HCT116 (cell line): ENCODE results near the gene RANBP10. TPM values are rescaled to one million over a fixed set of nuclear protein-coding genes. Genes with fewer than 3 reads are reported as not detected.

Experiments
- ATAC-seq: fragments of 200-7000 bp; cut with Tn5 transposase; 2 replicates; pipeline ENCODE4 v1.9.1; 2020; ENCODE audit warnings: mild to moderate bottlenecking, moderate library complexity
- BruUV-seq: library from RNA; stranded (reverse); fragments of 400-500 nt; replicated peaks from 2 replicates; lab custom pipeline; 2021; lab: Mats Ljungman, UMichigan
- CTCF ChIA-PET: fragments of 300-600 bp; sonication (Branson Sonifier 250); formaldehyde crosslinking; loops from one replicate; lab custom pipeline; 2021; ENCODE audit warnings: antibody characterized with exemption; lab: Charles Lee
- POLR2A ChIA-PET: fragments of 300-600, 350-600 bp; sonication (Branson Sonifier 250); formaldehyde crosslinking; loops from one replicate; lab custom pipeline; 2021; ENCODE audit warnings: antibody characterized with exemption; lab: Charles Lee
- RAD21 ChIA-PET, 2 experiments: fragments of 300-600 bp; sonication (Branson Sonifier 250); formaldehyde crosslinking; loops; one replicate each; lab custom pipeline; 2023; ENCODE audit warnings: low total read pairs in 2 of 2; ENCODE audit not compliant: uncharacterized antibody in 2 of 2, unreplicated experiment in 2 of 2, low non-redundant PET in 1 of 2; lab: Charles Lee
- DNase-seq: peaks from one replicate; pipeline ENCODE4 v3.0.0-alpha.2; 2010; ENCODE audit warnings: low read depth, low spot score
- H2AFZ ChIP-seq: fragments of 200-600 bp; shearing (Covaris generic), sonication (generic); 2 replicates; pipeline ENCODE4 v1.6.1; 2017; ENCODE audit warnings: low read depth, mixed run types, mixed read lengths, antibody characterized with exemption, low read length; ENCODE audit not compliant: poor library complexity, severe bottlenecking
- H3K27ac ChIP-seq: 2 replicates; pipeline ENCODE4 v1.5.1; 2012; ENCODE audit warnings: low read depth, low read length
- H3K27me3 ChIP-seq: fragments of 200-600 bp; sonication (generic); 2 replicates; pipeline ENCODE4 v1.6.1; 2016; ENCODE audit warnings: mixed run types, low read length, mixed read lengths; ENCODE audit not compliant: insufficient read depth
- H3K36me3 ChIP-seq, 2 experiments: fragments of 200-500 bp in 1 of 2; fragments of 200-600 bp in 1 of 2; sonication (Bioruptor generic) in 1 of 2; sonication (generic) in 1 of 2; 2 replicates each; pipeline versions ENCODE4 v1.5.1 to v1.6.1; 2014 to 2016; ENCODE audit warnings: low read length in 2 of 2, inconsistent platforms in 1 of 2, mixed read lengths in 1 of 2, mixed run types in 1 of 2; ENCODE audit not compliant: insufficient read depth in 2 of 2, control insufficient read depth in 1 of 2
- H3K4me1 ChIP-seq, 2 experiments: fragments of 200-600 bp in 1 of 2; sonication (generic) in 1 of 2; 2 replicates each; pipeline versions ENCODE4 v1.5.1 to v1.6.1; 2012 to 2017; ENCODE audit warnings: low read length in 2 of 2, inconsistent platforms in 1 of 2, mild to moderate bottlenecking in 1 of 2, mixed read lengths in 1 of 2, mixed run types in 1 of 2, moderate library complexity in 1 of 2; ENCODE audit not compliant: insufficient read depth in 2 of 2, control insufficient read depth in 1 of 2
- H3K4me2 ChIP-seq: fragments of 200-600 bp; sonication (generic); 2 replicates; pipeline ENCODE4 v1.6.1; 2017; ENCODE audit warnings: mixed run types, low read length, mixed read lengths
- H3K4me3 ChIP-seq, 2 experiments: fragments of 200-600 bp in 1 of 2; sonication (generic) in 1 of 2; replicated peaks in 1 of 2; 2 replicates each; pipeline ENCODE4 v1.5.1; 2011 to 2016; ENCODE audit warnings: low read length in 2 of 2, control low read depth in 1 of 2, low read depth in 1 of 2, mild to moderate bottlenecking in 1 of 2, mixed read lengths in 1 of 2, mixed run types in 1 of 2
- H3K79me2 ChIP-seq: fragments of 200-600 bp; sonication (generic); 2 replicates; pipeline ENCODE4 v1.6.1; 2017; ENCODE audit warnings: mild to moderate bottlenecking, mixed run types, low read length, moderate library complexity, mixed read lengths; ENCODE audit not compliant: insufficient read depth
- H3K9ac ChIP-seq: fragments of 200-600 bp; sonication (generic); 2 replicates; pipeline ENCODE4 v1.6.1; 2016; ENCODE audit warnings: low read length, mixed read lengths
- H3K9me2 ChIP-seq: fragments of 200-600 bp; sonication (generic), shearing (Covaris generic); 2 replicates; pipeline ENCODE4 v1.6.1; 2017; ENCODE audit warnings: mixed run types, mild to moderate bottlenecking, moderate library complexity; ENCODE audit not compliant: insufficient read depth
- H3K9me3 ChIP-seq, 2 experiments: fragments of 200-500 bp in 1 of 2; fragments of 200-600 bp in 1 of 2; sonication (Bioruptor generic) in 1 of 2; sonication (generic) in 1 of 2; 2 replicates each; pipeline ENCODE4 v1.6.1; 2014 to 2017; ENCODE audit warnings: low read length in 2 of 2, mixed read lengths in 2 of 2, inconsistent platforms in 1 of 2, low read depth in 1 of 2, mild to moderate bottlenecking in 1 of 2, mixed run types in 1 of 2, moderate library complexity in 1 of 2; ENCODE audit not compliant: control insufficient read depth in 1 of 2, insufficient read depth in 1 of 2
- H4K20me1 ChIP-seq: fragments of 200-600 bp; sonication (generic), shearing (Covaris generic); 2 replicates; pipeline ENCODE4 v1.6.1; 2017; ENCODE audit warnings: mixed run types, mild to moderate bottlenecking, moderate library complexity; ENCODE audit not compliant: insufficient read depth
- CEBPB ChIP-seq: IDR thresholded peaks from 2 replicates; pipeline ENCODE4 v1.6.1; 2012; ENCODE audit warnings: low read depth
- EGR1 ChIP-seq: IDR thresholded peaks from 2 replicates; pipeline ENCODE4 v1.6.1; 2012; ENCODE audit warnings: low read depth
- EZH2 ChIP-seq: fragments of 200-600 bp; sonication (generic); IDR thresholded peaks from 2 replicates; pipeline ENCODE4 v1.6.1; 2017; ENCODE audit warnings: antibody characterized with exemption, mixed run types
- EZH2phosphoT487 ChIP-seq: fragments of 200-600 bp; IDR thresholded peaks from 2 replicates; pipeline ENCODE4 v1.6.1; 2018; ENCODE audit warnings: antibody characterized with exemption, borderline replicate concordance
- FOSL1 ChIP-seq: IDR thresholded peaks from 2 replicates; pipeline ENCODE4 v1.6.1; 2012; ENCODE audit warnings: low read depth
- JUND ChIP-seq: IDR thresholded peaks from 2 replicates; pipeline ENCODE4 v1.6.1; 2012
- POLR2A ChIP-seq: IDR thresholded peaks from 2 replicates; pipeline ENCODE4 v1.7.0; 2011; ENCODE audit warnings: borderline replicate concordance; ENCODE audit not compliant: insufficient read depth, insufficient read length; ENCODE audit errors: extremely low read depth
- POLR2AphosphoS5 ChIP-seq: IDR thresholded peaks from 2 replicates; pipeline ENCODE4 v1.6.1; 2011; ENCODE audit warnings: mild to moderate bottlenecking, low read depth, low read length, moderate library complexity
- RAD21 ChIP-seq: IDR thresholded peaks from 2 replicates; pipeline ENCODE4 v1.6.1; 2012; ENCODE audit warnings: low read depth, mild to moderate bottlenecking
- REST ChIP-seq: IDR thresholded peaks from 2 replicates; pipeline ENCODE4 v1.6.1; 2012; ENCODE audit warnings: low read depth
- SIN3A ChIP-seq: IDR thresholded peaks from 2 replicates; pipeline ENCODE4 v1.6.1; 2012; ENCODE audit warnings: low read depth
- SP1 ChIP-seq: IDR thresholded peaks from 2 replicates; pipeline ENCODE4 v1.6.1; 2012; ENCODE audit warnings: low read depth
- SRF ChIP-seq: IDR thresholded peaks from 2 replicates; pipeline ENCODE4 v1.6.1; 2012; ENCODE audit warnings: low read depth
- YY1 ChIP-seq: IDR thresholded peaks from 2 replicates; pipeline ENCODE4 v1.6.1; 2011; ENCODE audit warnings: low read length, low read depth, moderate library complexity, mild to moderate bottlenecking; ENCODE audit not compliant: insufficient replicate concordance; ENCODE audit errors: extremely low read depth
- ZFX ChIP-seq: fragments of 450-650 bp; IDR thresholded peaks from 2 replicates; pipeline ENCODE4 v1.6.1; 2017
- ZNF274 ChIP-seq: fragments of 200-500 bp; sonication (Bioruptor generic); IDR thresholded peaks from 2 replicates; pipeline ENCODE4 v1.6.1; 2014; ENCODE audit warnings: mild to moderate bottlenecking, low read depth, low read length, inconsistent platforms
- intact Hi-C: fragments of 100-400 bp; cut with micrococcal nuclease; formaldehyde crosslinking; loops from 2 replicates; pipeline ENCODE4 v1.10.0; 2022
- total RNA-seq: library from RNA; stranded (reverse); gene quantifications from one replicate; pipeline ENCODE4 v1.2.1, GENCODE V29; 2021; ENCODE audit not compliant: unreplicated experiment
- TF ChIP-seq, protein P1 (sequence below), 3 experiments: fragments of 200-600 bp in 1 of 3; sonication (generic) in 1 of 3; IDR thresholded peaks in 2 of 3; conservative IDR thresholded peaks in 1 of 3; 2 replicates each; pipeline ENCODE4 v1.5.1; 2012 to 2017; ENCODE audit warnings: low read depth in 2 of 3, low read length in 2 of 3, antibody characterized with exemption in 1 of 3, borderline replicate concordance in 1 of 3, control low read depth in 1 of 3, mild to moderate bottlenecking in 1 of 3, mixed read lengths in 1 of 3, mixed run types in 1 of 3, moderate library complexity in 1 of 3; ENCODE audit not compliant: insufficient read depth in 1 of 3
- TF ChIP-seq, protein P2 (sequence below): IDR thresholded peaks from 2 replicates; pipeline ENCODE4 v1.6.1; 2012
- TF ChIP-seq, protein P3 (sequence below): IDR thresholded peaks from 2 replicates; pipeline ENCODE4 v1.6.1; 2012
- TF ChIP-seq, protein P4 (sequence below): IDR thresholded peaks from 2 replicates; pipeline ENCODE4 v1.6.1; 2011; ENCODE audit warnings: mild to moderate bottlenecking, low read length, moderate library complexity; ENCODE audit not compliant: insufficient replicate concordance; ENCODE audit errors: extremely low read depth

RANBP10 gene
- total RNA-seq, 1 experiment from 2014 or later, result 16.9 TPM

DNA sequence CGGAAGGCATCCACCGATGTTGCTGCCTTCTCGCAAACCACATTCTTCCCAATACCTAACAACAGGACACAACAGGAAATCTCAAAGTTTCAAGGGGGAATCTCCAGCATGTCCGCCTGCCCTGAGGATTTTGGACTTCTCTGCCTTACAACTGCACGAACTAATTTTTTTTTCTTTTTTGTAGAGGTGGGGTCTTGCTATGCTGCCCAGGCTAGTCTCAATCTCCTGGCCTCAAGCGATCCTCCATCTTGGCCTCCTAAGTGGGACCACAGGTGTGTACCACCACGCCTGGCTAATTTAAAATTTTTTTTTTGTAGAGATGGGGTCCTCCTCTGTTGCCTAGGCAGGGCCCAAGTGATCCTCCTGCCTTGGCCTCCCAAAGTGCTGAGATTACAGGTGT, 130.4 kb downstream of the RANBP10 start:
- no peak overlapping the region for H2AFZ ChIP-seq
- H4K20me1 ChIP-seq, result no peaks in the 10 kb centered on the region
- DNase-seq, result no peak
- no peaks in the 10 kb centered on the region for H3K27me3 ChIP-seq
- no peak overlapping the region for H3K4me2 ChIP-seq
- TF ChIP-seq CEBPB (no peak), YY1 (no peak), JUND (no peak), FOSL1 (no peak), POLR2AphosphoS5 (no peak), EGR1 (no peak), EZH2phosphoT487 (no peak), REST (no peak), ZFX (no peak), ZNF274 (no peak), EZH2 (no peak), SRF (no peak), RAD21 (no peak), SP1 (no peak), SIN3A (no peak), POLR2A (no peak)
- TF ChIP-seq, protein P1, sequence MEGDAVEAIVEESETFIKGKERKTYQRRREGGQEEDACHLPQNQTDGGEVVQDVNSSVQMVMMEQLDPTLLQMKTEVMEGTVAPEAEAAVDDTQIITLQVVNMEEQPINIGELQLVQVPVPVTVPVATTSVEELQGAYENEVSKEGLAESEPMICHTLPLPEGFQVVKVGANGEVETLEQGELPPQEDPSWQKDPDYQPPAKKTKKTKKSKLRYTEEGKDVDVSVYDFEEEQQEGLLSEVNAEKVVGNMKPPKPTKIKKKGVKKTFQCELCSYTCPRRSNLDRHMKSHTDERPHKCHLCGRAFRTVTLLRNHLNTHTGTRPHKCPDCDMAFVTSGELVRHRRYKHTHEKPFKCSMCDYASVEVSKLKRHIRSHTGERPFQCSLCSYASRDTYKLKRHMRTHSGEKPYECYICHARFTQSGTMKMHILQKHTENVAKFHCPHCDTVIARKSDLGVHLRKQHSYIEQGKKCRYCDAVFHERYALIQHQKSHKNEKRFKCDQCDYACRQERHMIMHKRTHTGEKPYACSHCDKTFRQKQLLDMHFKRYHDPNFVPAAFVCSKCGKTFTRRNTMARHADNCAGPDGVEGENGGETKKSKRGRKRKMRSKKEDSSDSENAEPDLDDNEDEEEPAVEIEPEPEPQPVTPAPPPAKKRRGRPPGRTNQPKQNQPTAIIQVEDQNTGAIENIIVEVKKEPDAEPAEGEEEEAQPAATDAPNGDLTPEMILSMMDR (IDR thresholded peaks at IDR 0.05 in 2 of 3, conservative IDR thresholded peaks at IDR 0.05 in 1 of 3; ENCODE audit: borderline replicate concordance in 1 of 3, insufficient read depth in 1 of 3, low read depth in 2 of 3, low read length in 2 of 3), result no peak
- TF ChIP-seq, protein P2, sequence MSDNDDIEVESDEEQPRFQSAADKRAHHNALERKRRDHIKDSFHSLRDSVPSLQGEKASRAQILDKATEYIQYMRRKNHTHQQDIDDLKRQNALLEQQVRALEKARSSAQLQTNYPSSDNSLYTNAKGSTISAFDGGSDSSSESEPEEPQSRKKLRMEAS, result no peak
- TF ChIP-seq, protein P3, sequence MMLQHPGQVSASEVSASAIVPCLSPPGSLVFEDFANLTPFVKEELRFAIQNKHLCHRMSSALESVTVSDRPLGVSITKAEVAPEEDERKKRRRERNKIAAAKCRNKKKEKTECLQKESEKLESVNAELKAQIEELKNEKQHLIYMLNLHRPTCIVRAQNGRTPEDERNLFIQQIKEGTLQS, result no peak
- TF ChIP-seq, protein P4, sequence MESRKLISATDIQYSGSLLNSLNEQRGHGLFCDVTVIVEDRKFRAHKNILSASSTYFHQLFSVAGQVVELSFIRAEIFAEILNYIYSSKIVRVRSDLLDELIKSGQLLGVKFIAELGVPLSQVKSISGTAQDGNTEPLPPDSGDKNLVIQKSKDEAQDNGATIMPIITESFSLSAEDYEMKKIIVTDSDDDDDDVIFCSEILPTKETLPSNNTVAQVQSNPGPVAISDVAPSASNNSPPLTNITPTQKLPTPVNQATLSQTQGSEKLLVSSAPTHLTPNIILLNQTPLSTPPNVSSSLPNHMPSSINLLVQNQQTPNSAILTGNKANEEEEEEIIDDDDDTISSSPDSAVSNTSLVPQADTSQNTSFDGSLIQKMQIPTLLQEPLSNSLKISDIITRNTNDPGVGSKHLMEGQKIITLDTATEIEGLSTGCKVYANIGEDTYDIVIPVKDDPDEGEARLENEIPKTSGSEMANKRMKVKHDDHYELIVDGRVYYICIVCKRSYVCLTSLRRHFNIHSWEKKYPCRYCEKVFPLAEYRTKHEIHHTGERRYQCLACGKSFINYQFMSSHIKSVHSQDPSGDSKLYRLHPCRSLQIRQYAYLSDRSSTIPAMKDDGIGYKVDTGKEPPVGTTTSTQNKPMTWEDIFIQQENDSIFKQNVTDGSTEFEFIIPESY, result no peak
- TF ChIP-seq, all 23 proteins: peak for 0
- POLR2A ChIA-PET, result no interaction called here
- no peaks in the 10 kb centered on the region for H3K9me2 ChIP-seq
- H3K4me1 ChIP-seq, result peaks cover 0 to 5% of the 10 kb centered on the region in 2 experiments; a peak in 2 of 4 replicates
- no peak overlapping the region for H3K9ac ChIP-seq
- no peaks in the 10 kb centered on the region; a peak in 1 of 4 replicates for H3K36me3 ChIP-seq
- H3K4me3 ChIP-seq, result no peak overlapping the region
- no peaks in the 10 kb centered on the region for H3K9me3 ChIP-seq
- ATAC-seq, result no peak
- intact Hi-C loops, result no loop called here
- no peaks in the 10 kb centered on the region for H3K79me2 ChIP-seq
- CTCF ChIA-PET, result no interaction called here
- RAD21 ChIA-PET, result no interaction called here
- no TSS peak for BruUV-seq
- no peak overlapping the region for H3K27ac ChIP-seq
